Measurements from ENCODE around the gene DGCR8.

- no peak for TF ChIP-seq CREB5 (CRISPR knock-in tag; IDR thresholded peaks at IDR 0.05; ENCODE audit: low read depth)
- no peak for TF ChIP-seq BACH2 (CRISPR knock-in tag; IDR thresholded peaks at IDR 0.05; ENCODE audit: borderline replicate concordance)
- no peak for TF ChIP-seq POU6F1 (CRISPR knock-in tag; IDR thresholded peaks at IDR 0.05; ENCODE audit: borderline replicate concordance, low read depth)
Measured at GRCh38 chr22:20037419-20037818, 42.6 kb upstream of the DGCR8 start.

All from SK-N-SH treated with all-trans-retinoic acid at 6 μM for 48 hours (cell line).